HCT116 (cell line): Measurements from ENCODE around the gene INPP5D. TPM values are rescaled to one million over a fixed set of nuclear protein-coding genes. Genes with fewer than 3 reads are reported as not detected.

Experiments used
- ATAC-seq: fragments of 200-7000 bp; cut with Tn5 transposase; 2 replicates; pipeline ENCODE4 v1.9.1; 2020; ENCODE audit warnings: mild to moderate bottlenecking, moderate library complexity
- BruUV-seq: library from RNA; stranded (reverse); fragments of 400-500 nt; replicated peaks from 2 replicates; lab custom pipeline; 2021; lab: Mats Ljungman, UMichigan
- CTCF ChIA-PET: fragments of 300-600 bp; sonication (Branson Sonifier 250); formaldehyde crosslinking; loops from one replicate; lab custom pipeline; 2021; ENCODE audit warnings: antibody characterized with exemption; lab: Charles Lee
- POLR2A ChIA-PET: fragments of 300-600, 350-600 bp; sonication (Branson Sonifier 250); formaldehyde crosslinking; loops from one replicate; lab custom pipeline; 2021; ENCODE audit warnings: antibody characterized with exemption; lab: Charles Lee
- RAD21 ChIA-PET, 2 experiments: fragments of 300-600 bp; sonication (Branson Sonifier 250); formaldehyde crosslinking; loops; one replicate each; lab custom pipeline; 2023; ENCODE audit warnings: low total read pairs in 2 of 2; ENCODE audit not compliant: uncharacterized antibody in 2 of 2, unreplicated experiment in 2 of 2, low non-redundant PET in 1 of 2; lab: Charles Lee
- DNase-seq: peaks from one replicate; pipeline ENCODE4 v3.0.0-alpha.2; 2010; ENCODE audit warnings: low read depth, low spot score
- H2AFZ ChIP-seq: fragments of 200-600 bp; shearing (Covaris generic), sonication (generic); 2 replicates; pipeline ENCODE4 v1.6.1; 2017; ENCODE audit warnings: low read depth, mixed run types, mixed read lengths, antibody characterized with exemption, low read length; ENCODE audit not compliant: poor library complexity, severe bottlenecking
- H3K27ac ChIP-seq: 2 replicates; pipeline ENCODE4 v1.5.1; 2012; ENCODE audit warnings: low read depth, low read length
- H3K27me3 ChIP-seq: fragments of 200-600 bp; sonication (generic); 2 replicates; pipeline ENCODE4 v1.6.1; 2016; ENCODE audit warnings: mixed run types, low read length, mixed read lengths; ENCODE audit not compliant: insufficient read depth
- H3K36me3 ChIP-seq, 2 experiments: fragments of 200-500 bp in 1 of 2; fragments of 200-600 bp in 1 of 2; sonication (Bioruptor generic) in 1 of 2; sonication (generic) in 1 of 2; 2 replicates each; pipeline versions ENCODE4 v1.5.1 to v1.6.1; 2014 to 2016; ENCODE audit warnings: low read length in 2 of 2, inconsistent platforms in 1 of 2, mixed read lengths in 1 of 2, mixed run types in 1 of 2; ENCODE audit not compliant: insufficient read depth in 2 of 2, control insufficient read depth in 1 of 2
- H3K4me1 ChIP-seq, 2 experiments: fragments of 200-600 bp in 1 of 2; sonication (generic) in 1 of 2; 2 replicates each; pipeline versions ENCODE4 v1.5.1 to v1.6.1; 2012 to 2017; ENCODE audit warnings: low read length in 2 of 2, inconsistent platforms in 1 of 2, mild to moderate bottlenecking in 1 of 2, mixed read lengths in 1 of 2, mixed run types in 1 of 2, moderate library complexity in 1 of 2; ENCODE audit not compliant: insufficient read depth in 2 of 2, control insufficient read depth in 1 of 2
- H3K4me2 ChIP-seq: fragments of 200-600 bp; sonication (generic); 2 replicates; pipeline ENCODE4 v1.6.1; 2017; ENCODE audit warnings: mixed run types, low read length, mixed read lengths
- H3K4me3 ChIP-seq, 2 experiments: fragments of 200-600 bp in 1 of 2; sonication (generic) in 1 of 2; replicated peaks in 1 of 2; 2 replicates each; pipeline ENCODE4 v1.5.1; 2011 to 2016; ENCODE audit warnings: low read length in 2 of 2, control low read depth in 1 of 2, low read depth in 1 of 2, mild to moderate bottlenecking in 1 of 2, mixed read lengths in 1 of 2, mixed run types in 1 of 2
- H3K79me2 ChIP-seq: fragments of 200-600 bp; sonication (generic); 2 replicates; pipeline ENCODE4 v1.6.1; 2017; ENCODE audit warnings: mild to moderate bottlenecking, mixed run types, low read length, moderate library complexity, mixed read lengths; ENCODE audit not compliant: insufficient read depth
- H3K9ac ChIP-seq: fragments of 200-600 bp; sonication (generic); 2 replicates; pipeline ENCODE4 v1.6.1; 2016; ENCODE audit warnings: low read length, mixed read lengths
- H3K9me2 ChIP-seq: fragments of 200-600 bp; sonication (generic), shearing (Covaris generic); 2 replicates; pipeline ENCODE4 v1.6.1; 2017; ENCODE audit warnings: mixed run types, mild to moderate bottlenecking, moderate library complexity; ENCODE audit not compliant: insufficient read depth
- H3K9me3 ChIP-seq, 2 experiments: fragments of 200-500 bp in 1 of 2; fragments of 200-600 bp in 1 of 2; sonication (Bioruptor generic) in 1 of 2; sonication (generic) in 1 of 2; 2 replicates each; pipeline ENCODE4 v1.6.1; 2014 to 2017; ENCODE audit warnings: low read length in 2 of 2, mixed read lengths in 2 of 2, inconsistent platforms in 1 of 2, low read depth in 1 of 2, mild to moderate bottlenecking in 1 of 2, mixed run types in 1 of 2, moderate library complexity in 1 of 2; ENCODE audit not compliant: control insufficient read depth in 1 of 2, insufficient read depth in 1 of 2
- H4K20me1 ChIP-seq: fragments of 200-600 bp; sonication (generic), shearing (Covaris generic); 2 replicates; pipeline ENCODE4 v1.6.1; 2017; ENCODE audit warnings: mixed run types, mild to moderate bottlenecking, moderate library complexity; ENCODE audit not compliant: insufficient read depth
- POLR2AphosphoS5 ChIP-seq: IDR thresholded peaks from 2 replicates; pipeline ENCODE4 v1.6.1; 2011; ENCODE audit warnings: mild to moderate bottlenecking, low read depth, low read length, moderate library complexity
- RAD21 ChIP-seq: IDR thresholded peaks from 2 replicates; pipeline ENCODE4 v1.6.1; 2012; ENCODE audit warnings: low read depth, mild to moderate bottlenecking
- SIN3A ChIP-seq: IDR thresholded peaks from 2 replicates; pipeline ENCODE4 v1.6.1; 2012; ENCODE audit warnings: low read depth
- YY1 ChIP-seq: IDR thresholded peaks from 2 replicates; pipeline ENCODE4 v1.6.1; 2011; ENCODE audit warnings: low read length, low read depth, moderate library complexity, mild to moderate bottlenecking; ENCODE audit not compliant: insufficient replicate concordance; ENCODE audit errors: extremely low read depth
- intact Hi-C: fragments of 100-400 bp; cut with micrococcal nuclease; formaldehyde crosslinking; loops from 2 replicates; pipeline ENCODE4 v1.10.0; 2022
- total RNA-seq: library from RNA; stranded (reverse); gene quantifications from one replicate; pipeline ENCODE4 v1.2.1, GENCODE V29; 2021; ENCODE audit not compliant: unreplicated experiment
- TF ChIP-seq, protein P1 (sequence below): IDR thresholded peaks from 2 replicates; pipeline ENCODE4 v1.6.1; 2011; ENCODE audit warnings: mild to moderate bottlenecking, low read length, moderate library complexity; ENCODE audit not compliant: insufficient replicate concordance; ENCODE audit errors: extremely low read depth
- TF ChIP-seq, protein P2 (sequence below), 3 experiments: fragments of 200-600 bp in 1 of 3; sonication (generic) in 1 of 3; IDR thresholded peaks in 2 of 3; conservative IDR thresholded peaks in 1 of 3; 2 replicates each; pipeline ENCODE4 v1.5.1; 2012 to 2017; ENCODE audit warnings: low read depth in 2 of 3, low read length in 2 of 3, antibody characterized with exemption in 1 of 3, borderline replicate concordance in 1 of 3, control low read depth in 1 of 3, mild to moderate bottlenecking in 1 of 3, mixed read lengths in 1 of 3, mixed run types in 1 of 3, moderate library complexity in 1 of 3; ENCODE audit not compliant: insufficient read depth in 1 of 3

INPP5D gene
- total RNA-seq, 1 experiment from 2014 or later, result 1.8 TPM

DNA sequence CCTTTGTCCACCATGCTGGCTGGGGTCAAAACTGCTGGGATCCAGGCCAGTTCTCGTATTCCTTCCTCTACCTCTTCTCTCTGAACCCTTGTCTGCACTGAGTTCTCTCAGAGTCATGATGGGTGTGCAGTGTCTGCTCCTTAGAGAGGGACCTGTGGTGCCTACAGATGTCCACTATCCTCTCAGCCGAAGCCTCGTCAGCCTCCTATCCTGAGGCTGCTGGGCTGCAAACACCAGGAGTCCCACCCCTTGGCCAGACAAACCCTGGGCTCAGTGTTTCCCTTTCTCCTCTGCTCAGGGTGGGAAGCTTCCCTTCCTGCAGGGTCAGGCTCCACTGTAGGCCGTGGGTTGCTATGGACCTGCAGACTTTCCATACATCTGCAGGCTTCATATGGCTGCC lies 2.3 kb downstream of the INPP5D start (continued):
- TF ChIP-seq, protein P1, sequence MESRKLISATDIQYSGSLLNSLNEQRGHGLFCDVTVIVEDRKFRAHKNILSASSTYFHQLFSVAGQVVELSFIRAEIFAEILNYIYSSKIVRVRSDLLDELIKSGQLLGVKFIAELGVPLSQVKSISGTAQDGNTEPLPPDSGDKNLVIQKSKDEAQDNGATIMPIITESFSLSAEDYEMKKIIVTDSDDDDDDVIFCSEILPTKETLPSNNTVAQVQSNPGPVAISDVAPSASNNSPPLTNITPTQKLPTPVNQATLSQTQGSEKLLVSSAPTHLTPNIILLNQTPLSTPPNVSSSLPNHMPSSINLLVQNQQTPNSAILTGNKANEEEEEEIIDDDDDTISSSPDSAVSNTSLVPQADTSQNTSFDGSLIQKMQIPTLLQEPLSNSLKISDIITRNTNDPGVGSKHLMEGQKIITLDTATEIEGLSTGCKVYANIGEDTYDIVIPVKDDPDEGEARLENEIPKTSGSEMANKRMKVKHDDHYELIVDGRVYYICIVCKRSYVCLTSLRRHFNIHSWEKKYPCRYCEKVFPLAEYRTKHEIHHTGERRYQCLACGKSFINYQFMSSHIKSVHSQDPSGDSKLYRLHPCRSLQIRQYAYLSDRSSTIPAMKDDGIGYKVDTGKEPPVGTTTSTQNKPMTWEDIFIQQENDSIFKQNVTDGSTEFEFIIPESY, result no peak
- TF ChIP-seq YY1, result no peak

- no peak overlapping the region for H2AFZ ChIP-seq
- no peak overlapping the region for H3K9ac ChIP-seq
- POLR2A ChIA-PET, result no interaction called here
- TF ChIP-seq RAD21, result no peak
- no peaks in the 10 kb centered on the region for H3K9me3 ChIP-seq
- CTCF ChIA-PET, result no interaction called here
- H3K36me3 ChIP-seq, result no peaks in the 10 kb centered on the region
- H3K4me2 ChIP-seq, result no peak overlapping the region
- H4K20me1 ChIP-seq, result no peaks in the 10 kb centered on the region
- H3K9me2 ChIP-seq, result no peaks in the 10 kb centered on the region
- ATAC-seq (no peak), DNase-seq (no peak)
- no TSS peak for BruUV-seq
- no peak overlapping the region for H3K4me3 ChIP-seq
- no peak overlapping the region for H3K27ac ChIP-seq
- H3K27me3 ChIP-seq, result no peaks in the 10 kb centered on the region
- no peaks in the 10 kb centered on the region for H3K4me1 ChIP-seq
- RAD21 ChIA-PET, result no interaction called here
- intact Hi-C loops, result no loop called here
- H3K79me2 ChIP-seq, result no peaks in the 10 kb centered on the region
Measured at GRCh38 chr2:233062946-233063268, 2.8 kb downstream of the INPP5D start.

DNA sequence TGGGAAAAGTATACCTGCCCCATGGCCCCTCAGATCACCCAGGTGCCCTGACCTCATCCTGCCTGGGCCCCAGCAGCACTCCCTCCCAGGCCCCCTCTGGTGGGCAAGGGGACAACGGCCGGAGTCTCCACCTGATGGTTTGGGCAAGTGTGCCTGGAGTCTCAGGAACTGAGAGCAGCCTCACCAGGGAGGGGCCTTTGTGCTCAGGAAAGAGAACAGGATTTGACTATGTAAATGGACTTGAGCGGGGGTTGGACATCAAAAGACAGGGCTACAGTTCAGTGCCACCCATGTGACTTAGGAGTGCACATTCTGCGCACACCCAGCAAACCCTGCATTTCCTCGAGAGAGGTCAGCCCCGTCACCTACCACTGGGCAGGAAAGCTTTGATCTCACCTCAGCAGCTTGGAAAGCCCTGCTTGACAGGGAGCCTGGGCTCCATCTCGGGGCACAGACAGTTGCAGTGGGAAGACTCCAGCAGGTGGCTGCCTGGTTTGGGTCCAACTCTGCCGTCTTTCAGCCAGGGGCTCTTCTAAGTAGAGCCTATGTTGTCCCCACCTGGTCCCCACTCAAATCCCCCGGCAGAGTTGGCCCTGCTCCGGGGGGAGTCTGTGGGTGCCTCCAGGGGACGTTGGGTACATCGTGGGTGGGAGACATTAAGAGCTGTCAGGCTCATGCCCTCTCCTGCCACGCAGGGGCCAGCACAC lies 3.3 kb downstream of the INPP5D start:
- Histone ChIP-seq H3K36me3 (no peaks in the 10 kb centered on the region), H3K4me2 (no peak overlapping the region), H3K79me2 (no peaks in the 10 kb centered on the region), H3K9ac (no peak overlapping the region), H3K9me2 (no peaks in the 10 kb centered on the region), H3K27ac (no peak overlapping the region), H4K20me1 (no peaks in the 10 kb centered on the region), H3K4me1 (no peaks in the 10 kb centered on the region), H3K9me3 (no peaks in the 10 kb centered on the region), H3K4me3 (no peak overlapping the region), H2AFZ (no peak overlapping the region), H3K27me3 (no peaks in the 10 kb centered on the region)
- no peak for TF ChIP-seq POLR2AphosphoS5
- no peak for TF ChIP-seq SIN3A
- TF ChIP-seq, protein P2, sequence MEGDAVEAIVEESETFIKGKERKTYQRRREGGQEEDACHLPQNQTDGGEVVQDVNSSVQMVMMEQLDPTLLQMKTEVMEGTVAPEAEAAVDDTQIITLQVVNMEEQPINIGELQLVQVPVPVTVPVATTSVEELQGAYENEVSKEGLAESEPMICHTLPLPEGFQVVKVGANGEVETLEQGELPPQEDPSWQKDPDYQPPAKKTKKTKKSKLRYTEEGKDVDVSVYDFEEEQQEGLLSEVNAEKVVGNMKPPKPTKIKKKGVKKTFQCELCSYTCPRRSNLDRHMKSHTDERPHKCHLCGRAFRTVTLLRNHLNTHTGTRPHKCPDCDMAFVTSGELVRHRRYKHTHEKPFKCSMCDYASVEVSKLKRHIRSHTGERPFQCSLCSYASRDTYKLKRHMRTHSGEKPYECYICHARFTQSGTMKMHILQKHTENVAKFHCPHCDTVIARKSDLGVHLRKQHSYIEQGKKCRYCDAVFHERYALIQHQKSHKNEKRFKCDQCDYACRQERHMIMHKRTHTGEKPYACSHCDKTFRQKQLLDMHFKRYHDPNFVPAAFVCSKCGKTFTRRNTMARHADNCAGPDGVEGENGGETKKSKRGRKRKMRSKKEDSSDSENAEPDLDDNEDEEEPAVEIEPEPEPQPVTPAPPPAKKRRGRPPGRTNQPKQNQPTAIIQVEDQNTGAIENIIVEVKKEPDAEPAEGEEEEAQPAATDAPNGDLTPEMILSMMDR (IDR thresholded peaks at IDR 0.05 in 2 of 3, conservative IDR thresholded peaks at IDR 0.05 in 1 of 3; ENCODE audit: borderline replicate concordance in 1 of 3, insufficient read depth in 1 of 3, low read depth in 2 of 3, low read length in 2 of 3), result peak in 2 of 3 experiments; percentile 24 to 33; a peak in 3 of 6 replicates
- RAD21 ChIA-PET, result no interaction called here
- BruUV-seq, result no TSS peak
- CTCF ChIA-PET, result no interaction called here
- ATAC-seq, result peak; percentile 52; the same call in 1 of the 2 replicates
- POLR2A ChIA-PET, result no interaction called here
- intact Hi-C loops, result no loop called here
- DNase-seq, result no peak
